DOHH2 (cell line): ENCODE results near the gene PIKFYVE.
"Not testable (repeated sequence)": the region's sequence is repeated elsewhere in the genome, so short reads cannot be mapped to it uniquely, and the experiment has no call there.

Source experiments
- H3F3A ChIP-seq: fragments of 200-600 bp; sonication (generic), shearing (Covaris generic); 2 replicates; pipeline ENCODE4 v1.6.0; 2016; ENCODE audit warnings: antibody characterized with exemption, mild to moderate bottlenecking; ENCODE audit not compliant: control insufficient read depth, insufficient read depth
- H3K27ac ChIP-seq: fragments of 200-600 bp; sonication (generic); 2 replicates; pipeline ENCODE4 v1.5.1; 2014; ENCODE audit warnings: low read depth, mild to moderate bottlenecking, low read length, moderate library complexity
- H3K27me3 ChIP-seq: fragments of 200-600 bp; sonication (generic); 2 replicates; pipeline ENCODE4 v1.6.1; 2014; ENCODE audit warnings: mild to moderate bottlenecking, low read length, mixed read lengths; ENCODE audit not compliant: control insufficient read depth
- H3K36me3 ChIP-seq: fragments of 200-600 bp; sonication (generic); 2 replicates; pipeline ENCODE4 v1.6.1; 2014; ENCODE audit warnings: mild to moderate bottlenecking, low read length, moderate library complexity, mixed read lengths; ENCODE audit not compliant: control insufficient read depth
- H3K4me1 ChIP-seq: fragments of 200-600 bp; sonication (generic); 2 replicates; pipeline ENCODE4 v1.6.1; 2014; ENCODE audit warnings: mild to moderate bottlenecking, low read length, mixed read lengths; ENCODE audit not compliant: control insufficient read depth
- H3K4me2 ChIP-seq: fragments of 200-600 bp; sonication (generic); 2 replicates; pipeline ENCODE4 v1.6.0; 2014; ENCODE audit warnings: mild to moderate bottlenecking, low read length, moderate library complexity
- H3K4me3 ChIP-seq: fragments of 200-600 bp; sonication (generic); 2 replicates; pipeline ENCODE4 v1.5.1; 2014; ENCODE audit warnings: mild to moderate bottlenecking, low read length, mixed read lengths
- H3K79me2 ChIP-seq: fragments of 200-600 bp; sonication (generic); 2 replicates; pipeline ENCODE4 v1.6.1; 2014; ENCODE audit warnings: mild to moderate bottlenecking, low read length, mixed read lengths; ENCODE audit not compliant: control insufficient read depth
- H3K9me2 ChIP-seq: fragments of 200-600 bp; sonication (generic); replicated peaks from 2 replicates; pipeline ENCODE4 v1.6.1; 2014; ENCODE audit warnings: mild to moderate bottlenecking, low read length, mixed read lengths; ENCODE audit not compliant: control insufficient read depth
- H3K9me3 ChIP-seq: fragments of 200-600 bp; sonication (generic); 2 replicates; pipeline ENCODE4 v1.6.1; 2014; ENCODE audit warnings: antibody characterized with exemption, low read length, mixed read lengths; ENCODE audit not compliant: control insufficient read depth, insufficient read depth
- H4K20me1 ChIP-seq: fragments of 200-600 bp; sonication (generic); 2 replicates; pipeline ENCODE4 v1.6.0; 2014; ENCODE audit warnings: low read depth, mild to moderate bottlenecking, antibody characterized with exemption, low read length, moderate library complexity; ENCODE audit not compliant: control insufficient read depth, insufficient read depth
- CTCF ChIP-seq: fragments of 200-600 bp; sonication (generic); IDR thresholded peaks from one replicate; pipeline ENCODE4 v1.5.1; 2014; ENCODE audit warnings: antibody characterized with exemption, mild to moderate bottlenecking, low read depth, low read length; ENCODE audit not compliant: poor library complexity, severe bottlenecking
- EZH2phosphoT487 ChIP-seq: fragments of 200-600 bp; sonication (generic); IDR thresholded peaks from 2 replicates; pipeline ENCODE4 v1.6.1; 2017; ENCODE audit warnings: borderline replicate concordance, mild to moderate bottlenecking, antibody characterized with exemption, low read length, moderate library complexity, mixed read lengths

PIKFYVE gene

GRCh38 chr2:208265371-208265800 is 669 bp upstream of the PIKFYVE start:
- Histone ChIP-seq H3K4me1 (peaks cover 38% of the 10 kb centered on the region), H3K9me3 (0 out of 2 replicates have a peak, but pooled peaks cover 6% of the 10 kb centered on the region), H3K27ac (peak overlapping the region; percentile 89), H3K36me3 (peaks cover 7% of the 10 kb centered on the region), H4K20me1 (peaks cover 13% of the 10 kb centered on the region; the same call in 1 of the 2 replicates), H3K4me2 (peak overlapping the region; percentile 89), H3F3A (peaks cover 16% of the 10 kb centered on the region), H3K4me3 (peak overlapping the region; percentile 86), H3K79me2 (peaks cover 48% of the 10 kb centered on the region), H3K9me2 (no peaks in the 10 kb centered on the region), H3K27me3 (no peaks in the 10 kb centered on the region)
- TF ChIP-seq EZH2phosphoT487 (no peak), CTCF (no peak)

GRCh38 chr2:208266553-208266893 is 468 bp downstream of the PIKFYVE start:
- Histone ChIP-seq H3F3A (peaks cover 16% of the 10 kb centered on the region), H3K4me2 (peak overlapping the region; percentile 71), H3K27ac (peak overlapping the region; percentile 89), H3K9me3 (0 out of 2 replicates have a peak, but pooled peaks cover 6% of the 10 kb centered on the region), H3K9me2 (no peaks in the 10 kb centered on the region), H4K20me1 (peaks cover 13% of the 10 kb centered on the region; the same call in 1 of the 2 replicates), H3K36me3 (peaks cover 11% of the 10 kb centered on the region), H3K79me2 (peaks cover 55% of the 10 kb centered on the region), H3K27me3 (no peaks in the 10 kb centered on the region), H3K4me3 (peak overlapping the region; percentile 86), H3K4me1 (peaks cover 38% of the 10 kb centered on the region)
- TF ChIP-seq EZH2phosphoT487 (no peak), CTCF (no peak)

GRCh38 chr2:208266936-208267335 is 881 bp downstream of the PIKFYVE start:
- Histone ChIP-seq H3K9me2 (no peaks in the 10 kb centered on the region), H3K4me2 (peak overlapping the region; percentile 71), H3K27me3 (no peaks in the 10 kb centered on the region), H3F3A (peaks cover 16% of the 10 kb centered on the region), H3K27ac (peak overlapping the region; percentile 89), H3K4me3 (peak overlapping the region; percentile 86), H3K79me2 (peaks cover 56% of the 10 kb centered on the region), H3K9me3 (0 out of 2 replicates have a peak, but pooled peaks cover 6% of the 10 kb centered on the region), H3K4me1 (peaks cover 38% of the 10 kb centered on the region), H3K36me3 (peaks cover 13% of the 10 kb centered on the region), H4K20me1 (peaks cover 13% of the 10 kb centered on the region; the same call in 1 of the 2 replicates)
- TF ChIP-seq CTCF (no peak), EZH2phosphoT487 (no peak)

GRCh38 chr2:208267526-208267925 is 1.5 kb downstream of the PIKFYVE start:
- Histone ChIP-seq H3K36me3 (peaks cover 17% of the 10 kb centered on the region), H3K79me2 (peaks cover 56% of the 10 kb centered on the region), H3F3A (peaks cover 16% of the 10 kb centered on the region), H3K4me2 (peak overlapping the region; percentile 71), H3K4me3 (peak overlapping the region; percentile 86), H3K4me1 (peaks cover 37% of the 10 kb centered on the region), H4K20me1 (peaks cover 13% of the 10 kb centered on the region; the same call in 1 of the 2 replicates)
- H3K9me3 ChIP-seq, H3K27ac ChIP-seq, H3K27me3 ChIP-seq, H3K9me2 ChIP-seq: not testable (repeated sequence)
